Type B pancreatic cell (in vitro differentiated cells): ENCODE results near the gene ZFPM1. TPM values are rescaled to one million over a fixed set of nuclear protein-coding genes. Genes with fewer than 3 reads are reported as not detected.

ENCODE experiments used
- DNase-seq: peaks from one replicate; pipeline ENCODE4 v3.0.0; 2021; ENCODE audit warnings: mixed read lengths; ENCODE audit not compliant: unreplicated experiment; ENCODE audit errors: extremely low spot score
- H3K27ac Mint-ChIP-seq: 2 replicates; pipeline ENCODE4 v1.8.0; 2021; ENCODE audit warnings: mild to moderate bottlenecking, mixed read lengths
- H3K27me3 Mint-ChIP-seq: 2 replicates; pipeline ENCODE4 v1.8.0; 2021; ENCODE audit warnings: mixed read lengths
- H3K36me3 Mint-ChIP-seq: 2 replicates; pipeline ENCODE4 v1.8.0; 2021; ENCODE audit warnings: mixed read lengths
- H3K4me1 Mint-ChIP-seq: one replicate; pipeline ENCODE4 v1.8.0; 2021; ENCODE audit warnings: mixed read lengths; ENCODE audit not compliant: unreplicated experiment
- H3K4me3 Mint-ChIP-seq: 2 replicates; pipeline ENCODE4 v1.8.0; 2021; ENCODE audit warnings: mild to moderate bottlenecking, mixed read lengths
- H3K9me3 Mint-ChIP-seq: 2 replicates; pipeline ENCODE4 v1.8.0; 2021; ENCODE audit warnings: mixed read lengths
- total RNA-seq: library from RNA; stranded (reverse); gene quantifications from 2 replicates; pipeline ENCODE4 v1.2.1, GENCODE V29; 2021; ENCODE audit warnings: low replicate concordance
- TF ChIP-seq, protein P1 (sequence below): fragments of 200-600 bp; sonication (generic); conservative IDR thresholded peaks from 2 replicates; pipeline ENCODE4 v1.5.0; 2021; ENCODE audit warnings: antibody characterized with exemption, mild to moderate bottlenecking

The ZFPM1 gene
- total RNA-seq, 1 donor from 2014 or later = 24.0 TPM

DNA sequence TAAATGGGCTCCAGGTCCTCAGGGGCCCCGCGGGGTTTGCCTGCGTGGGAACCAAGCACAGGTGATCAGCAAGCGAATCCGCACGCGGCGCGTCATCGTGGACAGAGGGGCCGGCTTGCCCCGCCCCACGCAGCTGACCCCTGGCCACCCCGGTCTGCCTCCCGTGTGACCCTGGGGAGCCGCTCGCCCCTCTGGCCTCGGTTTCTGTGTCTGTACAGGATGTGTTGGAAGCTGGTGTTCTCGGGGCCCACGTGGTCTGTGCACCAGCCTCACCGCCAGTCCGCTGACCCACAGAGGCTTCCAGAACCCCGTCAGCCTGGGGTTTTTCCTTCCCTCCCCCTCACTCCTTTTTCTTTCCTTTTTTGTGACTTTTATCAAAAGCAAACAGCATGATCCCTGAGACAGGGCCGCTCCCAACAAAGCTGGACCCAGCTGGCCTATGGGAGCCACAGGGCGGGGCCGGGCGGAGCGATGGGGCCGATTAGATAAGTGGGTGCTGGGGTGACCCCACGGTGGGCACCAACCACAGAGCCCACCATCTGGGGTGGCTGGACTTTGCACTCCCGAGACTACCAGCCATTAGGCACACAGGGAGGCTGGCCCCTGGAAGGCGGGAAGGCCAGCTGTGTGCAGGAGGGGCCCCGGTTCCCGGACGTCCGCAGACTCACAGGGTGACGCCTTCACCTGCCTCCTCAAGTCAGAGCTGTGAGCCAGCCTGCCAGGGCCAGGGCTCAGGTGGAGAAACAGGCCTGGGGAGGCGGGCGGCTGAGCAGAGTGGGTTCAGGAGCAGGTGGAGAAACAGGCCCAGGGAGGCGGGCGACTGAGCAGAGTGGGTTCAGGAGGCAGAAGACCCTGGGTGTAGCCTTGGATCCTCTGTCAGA, 56.0 kb downstream of the ZFPM1 start:
- TF ChIP-seq, protein P1, sequence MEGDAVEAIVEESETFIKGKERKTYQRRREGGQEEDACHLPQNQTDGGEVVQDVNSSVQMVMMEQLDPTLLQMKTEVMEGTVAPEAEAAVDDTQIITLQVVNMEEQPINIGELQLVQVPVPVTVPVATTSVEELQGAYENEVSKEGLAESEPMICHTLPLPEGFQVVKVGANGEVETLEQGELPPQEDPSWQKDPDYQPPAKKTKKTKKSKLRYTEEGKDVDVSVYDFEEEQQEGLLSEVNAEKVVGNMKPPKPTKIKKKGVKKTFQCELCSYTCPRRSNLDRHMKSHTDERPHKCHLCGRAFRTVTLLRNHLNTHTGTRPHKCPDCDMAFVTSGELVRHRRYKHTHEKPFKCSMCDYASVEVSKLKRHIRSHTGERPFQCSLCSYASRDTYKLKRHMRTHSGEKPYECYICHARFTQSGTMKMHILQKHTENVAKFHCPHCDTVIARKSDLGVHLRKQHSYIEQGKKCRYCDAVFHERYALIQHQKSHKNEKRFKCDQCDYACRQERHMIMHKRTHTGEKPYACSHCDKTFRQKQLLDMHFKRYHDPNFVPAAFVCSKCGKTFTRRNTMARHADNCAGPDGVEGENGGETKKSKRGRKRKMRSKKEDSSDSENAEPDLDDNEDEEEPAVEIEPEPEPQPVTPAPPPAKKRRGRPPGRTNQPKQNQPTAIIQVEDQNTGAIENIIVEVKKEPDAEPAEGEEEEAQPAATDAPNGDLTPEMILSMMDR = no peak
- no peaks in the 10 kb centered on the region for H3K36me3 Mint-ChIP-seq
- peaks cover 11% of the 10 kb centered on the region for H3K4me1 Mint-ChIP-seq

DNA sequence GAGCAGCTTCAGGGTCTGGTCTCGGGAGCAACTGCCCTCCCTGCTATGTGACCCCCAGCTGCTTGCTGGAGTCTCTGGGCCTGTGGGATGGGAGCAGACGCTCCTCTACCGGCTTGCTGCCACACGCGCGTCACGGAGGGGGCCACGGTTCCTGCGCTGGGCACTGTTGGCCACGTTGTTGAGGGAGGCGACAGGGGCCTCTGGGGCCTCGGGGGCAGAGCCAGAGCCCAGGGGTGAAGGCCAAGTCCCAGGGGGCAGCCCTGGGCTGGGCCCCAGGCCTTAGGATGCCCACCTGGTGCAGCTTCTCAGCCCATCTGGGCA, 56.6 kb downstream of the ZFPM1 start:
- no peaks in the 10 kb centered on the region for H3K36me3 Mint-ChIP-seq
- H3K27me3 Mint-ChIP-seq = no peaks in the 10 kb centered on the region
- TF ChIP-seq, protein P1 = no peak

More for the DNA sequence above, 56.0 kb downstream of the ZFPM1 start:
- DNase-seq = no peak
- Mint-ChIP-seq H3K27me3 (no peaks in the 10 kb centered on the region), H3K4me3 (peak overlapping the region; percentile 45), H3K27ac (peak overlapping the region; percentile 80), H3K9me3 (no peaks in the 10 kb centered on the region)

DNA sequence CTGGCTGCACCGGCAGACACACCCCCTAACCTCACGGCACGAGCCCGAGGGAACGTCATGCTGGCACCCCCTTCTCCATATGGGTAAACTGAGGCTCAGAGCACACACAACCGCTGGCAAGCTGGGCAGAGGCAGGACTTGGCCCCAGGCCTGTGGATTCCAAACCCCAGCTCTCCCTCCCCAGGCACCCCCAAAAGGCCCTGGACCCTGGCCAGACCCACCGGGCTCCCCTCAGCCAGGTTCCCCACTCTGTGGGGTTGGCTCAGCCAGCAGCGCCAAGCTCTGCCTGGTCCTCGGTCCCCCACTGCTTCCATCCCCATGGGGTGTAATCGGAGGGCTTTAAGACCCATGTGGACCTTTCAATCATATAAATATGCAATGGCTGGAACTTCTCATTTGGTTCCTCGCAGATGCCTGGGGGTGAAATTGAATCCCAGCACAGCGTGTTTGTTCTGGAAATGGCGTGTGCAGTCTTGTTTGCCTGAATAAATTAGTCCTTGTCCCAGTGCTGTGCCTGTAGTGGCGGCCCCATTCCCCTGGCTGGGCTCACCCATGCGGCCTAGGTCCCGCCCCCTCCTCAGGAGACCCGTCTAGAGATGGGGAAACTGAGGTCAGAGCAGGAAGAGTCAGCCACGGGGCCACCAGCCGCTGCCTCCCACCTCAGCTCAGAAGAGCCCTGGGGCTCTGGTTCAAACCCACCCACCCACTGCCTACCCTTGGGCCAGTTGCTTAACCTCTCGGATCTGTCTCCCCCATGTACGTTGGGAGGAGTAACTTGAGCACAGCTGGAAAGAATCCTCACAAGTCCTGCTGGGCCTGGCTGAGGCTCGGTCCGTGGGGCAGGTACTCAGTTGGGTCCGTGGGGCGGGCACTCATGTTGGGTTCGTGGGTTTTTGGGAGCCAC, 57.3 kb downstream of the ZFPM1 start:
- Mint-ChIP-seq H3K27me3 (no peaks in the 10 kb centered on the region), H3K36me3 (no peaks in the 10 kb centered on the region), H3K27ac (no peak overlapping the region), H3K9me3 (no peaks in the 10 kb centered on the region), H3K4me3 (peak overlapping the region; percentile 11), H3K4me1 (peaks cover 11% of the 10 kb centered on the region)
- TF ChIP-seq, protein P1 = no peak
- DNase-seq = no peak

More for the DNA sequence above, 56.6 kb downstream of the ZFPM1 start:
- Mint-ChIP-seq H3K4me3 (no peak overlapping the region), H3K4me1 (peaks cover 11% of the 10 kb centered on the region), H3K9me3 (no peaks in the 10 kb centered on the region), H3K27ac (peak overlapping the region; percentile 80)
- no peak for DNase-seq

DNA sequence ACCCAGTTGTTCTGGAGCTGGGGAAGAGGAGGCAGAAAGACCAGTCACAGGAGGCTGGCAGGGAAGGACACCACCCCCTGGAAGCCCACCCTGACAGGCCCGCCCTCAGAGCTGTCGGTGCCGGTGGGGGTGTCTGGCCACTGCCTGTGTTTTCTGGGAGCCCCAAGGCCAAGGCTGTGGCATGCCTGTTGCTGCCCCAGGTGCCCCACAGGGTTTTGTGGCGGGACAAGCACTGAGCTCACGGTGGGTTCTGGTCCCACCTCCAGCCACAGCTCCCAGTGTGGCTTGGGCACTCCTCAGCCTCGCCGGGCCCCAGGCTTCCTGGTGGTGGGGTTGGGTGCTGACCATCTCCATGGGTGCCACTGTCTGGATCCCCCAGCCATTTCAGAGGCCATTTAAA, 58.0 kb downstream of the ZFPM1 start:
- H3K27me3 Mint-ChIP-seq = no peaks in the 10 kb centered on the region
- H3K9me3 Mint-ChIP-seq = no peaks in the 10 kb centered on the region
- no peaks in the 10 kb centered on the region for H3K36me3 Mint-ChIP-seq
- peak overlapping the region; percentile 58 for H3K27ac Mint-ChIP-seq
- no peak for DNase-seq
- no peak overlapping the region for H3K4me3 Mint-ChIP-seq
- H3K4me1 Mint-ChIP-seq = peaks cover 11% of the 10 kb centered on the region
- TF ChIP-seq, protein P1 = no peak

DNA sequence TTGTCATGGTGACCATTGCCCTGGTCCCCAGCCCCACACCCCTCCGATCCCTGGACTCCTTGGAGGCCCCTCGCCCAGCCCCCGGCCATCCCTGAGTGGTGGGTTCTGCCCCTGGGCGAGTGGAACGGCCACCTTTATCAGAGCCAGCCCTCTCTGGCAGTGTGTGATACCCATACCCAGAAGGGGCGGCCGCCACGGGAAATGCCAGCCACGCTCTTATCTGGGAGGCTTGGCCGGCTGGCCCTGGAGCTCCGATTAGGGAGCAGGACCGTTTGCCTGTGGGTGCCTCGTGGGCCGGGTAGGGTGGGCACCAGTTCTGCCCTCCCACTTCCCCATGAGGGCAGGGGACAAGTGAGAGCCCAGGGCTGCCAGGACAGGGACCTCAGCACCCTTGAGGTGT, 58.8 kb downstream of the ZFPM1 start:
- H3K4me3 Mint-ChIP-seq = no peak overlapping the region
- H3K27ac Mint-ChIP-seq = no peak overlapping the region
- H3K9me3 Mint-ChIP-seq = no peaks in the 10 kb centered on the region
- H3K27me3 Mint-ChIP-seq = no peaks in the 10 kb centered on the region
- H3K4me1 Mint-ChIP-seq = peaks cover 16% of the 10 kb centered on the region
- TF ChIP-seq, protein P1 = no peak
- DNase-seq = no peak
- H3K36me3 Mint-ChIP-seq = no peaks in the 10 kb centered on the region
